Peyer's patch (tissue), 4 donors: ENCODE measurements around the gene TMEFF2. TPM values are rescaled to one million over a fixed set of nuclear protein-coding genes. Genes with fewer than 3 reads are reported as not detected.

Experiments used
- DNase-seq, 3 donors: peaks; one replicate each; pipeline ENCODE4 v3.0.0-alpha.2; 2017 to 2019
- H3K27ac ChIP-seq, 4 donors: fragments of 200-600 bp; sonication (generic); one replicate each; pipeline ENCODE4 v1.5.1; 2016 to 2019
- H3K27me3 ChIP-seq, 2 donors: fragments of 200-600 bp; sonication (generic); one replicate each; pipeline ENCODE4 v1.5.1; 2019
- H3K36me3 ChIP-seq, 3 donors: fragments of 200-600 bp; sonication (generic); one replicate each; pipeline ENCODE4 v1.5.1; 2016 to 2019
- H3K4me1 ChIP-seq, 4 donors: fragments of 200-600 bp; sonication (generic); one replicate each; pipeline ENCODE4 v1.5.1; 2016 to 2019
- H3K4me3 ChIP-seq, 4 donors: fragments of 200-600 bp; sonication (generic); 1 replicate in 3 of 4; 2 replicates in 1 of 4; pipeline ENCODE4 v1.5.1; 2016 to 2019; ENCODE audit warnings: mild to moderate bottlenecking in 1 of 4
- H3K9me3 ChIP-seq, 4 donors: fragments of 200-600 bp; sonication (generic); one replicate each; pipeline ENCODE4 v1.5.1; 2016 to 2019; ENCODE audit warnings: mild to moderate bottlenecking in 1 of 4
- POLR2A ChIP-seq, 2 donors: fragments of 450-650 bp; IDR thresholded peaks; one replicate each; pipeline ENCODE4 v1.5.1; 2017; ENCODE audit warnings: antibody characterized with exemption in 2 of 2, mild to moderate bottlenecking in 2 of 2, moderate library complexity in 2 of 2
- total RNA-seq, 4 donors: library from RNA; depleted of rRNA; stranded (reverse); fragments of >200 nt; gene quantifications; one replicate each; pipeline ENCODE4 v1.1.0, GENCODE V29; 2016
- TF ChIP-seq, protein P1 (sequence below), 6 experiments: fragments of 450-650 bp in 4 of 6; fragments of 200-600 bp in 2 of 6; sonication (generic) in 1 of 6; IDR thresholded peaks; one replicate each; pipeline ENCODE4 v1.5.1; 2017 to 2019; ENCODE audit warnings: antibody characterized with exemption in 6 of 6, mild to moderate bottlenecking in 3 of 6, moderate library complexity in 1 of 6

TMEFF2 gene
- total RNA-seq, 4 donors from 2014 or later: 0.35 to 1.6 (median 0.68) TPM

GRCh38 chr2:191951376-191951775 is 243.4 kb downstream of the TMEFF2 start:
- no peaks in the 10 kb centered on the region for H3K36me3 ChIP-seq
- no peaks in the 10 kb centered on the region for H3K9me3 ChIP-seq
- H3K4me1 ChIP-seq: no peaks in the 10 kb centered on the region
- no peaks in the 10 kb centered on the region for H3K27me3 ChIP-seq
- no peak for TF ChIP-seq POLR2A (IDR thresholded peaks at IDR 0.05)
- TF ChIP-seq, protein P1, sequence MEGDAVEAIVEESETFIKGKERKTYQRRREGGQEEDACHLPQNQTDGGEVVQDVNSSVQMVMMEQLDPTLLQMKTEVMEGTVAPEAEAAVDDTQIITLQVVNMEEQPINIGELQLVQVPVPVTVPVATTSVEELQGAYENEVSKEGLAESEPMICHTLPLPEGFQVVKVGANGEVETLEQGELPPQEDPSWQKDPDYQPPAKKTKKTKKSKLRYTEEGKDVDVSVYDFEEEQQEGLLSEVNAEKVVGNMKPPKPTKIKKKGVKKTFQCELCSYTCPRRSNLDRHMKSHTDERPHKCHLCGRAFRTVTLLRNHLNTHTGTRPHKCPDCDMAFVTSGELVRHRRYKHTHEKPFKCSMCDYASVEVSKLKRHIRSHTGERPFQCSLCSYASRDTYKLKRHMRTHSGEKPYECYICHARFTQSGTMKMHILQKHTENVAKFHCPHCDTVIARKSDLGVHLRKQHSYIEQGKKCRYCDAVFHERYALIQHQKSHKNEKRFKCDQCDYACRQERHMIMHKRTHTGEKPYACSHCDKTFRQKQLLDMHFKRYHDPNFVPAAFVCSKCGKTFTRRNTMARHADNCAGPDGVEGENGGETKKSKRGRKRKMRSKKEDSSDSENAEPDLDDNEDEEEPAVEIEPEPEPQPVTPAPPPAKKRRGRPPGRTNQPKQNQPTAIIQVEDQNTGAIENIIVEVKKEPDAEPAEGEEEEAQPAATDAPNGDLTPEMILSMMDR (IDR thresholded peaks at IDR 0.05): no peak
- no peak overlapping the region for H3K4me3 ChIP-seq
- H3K27ac ChIP-seq: no peak overlapping the region
- no peak for DNase-seq

DNA sequence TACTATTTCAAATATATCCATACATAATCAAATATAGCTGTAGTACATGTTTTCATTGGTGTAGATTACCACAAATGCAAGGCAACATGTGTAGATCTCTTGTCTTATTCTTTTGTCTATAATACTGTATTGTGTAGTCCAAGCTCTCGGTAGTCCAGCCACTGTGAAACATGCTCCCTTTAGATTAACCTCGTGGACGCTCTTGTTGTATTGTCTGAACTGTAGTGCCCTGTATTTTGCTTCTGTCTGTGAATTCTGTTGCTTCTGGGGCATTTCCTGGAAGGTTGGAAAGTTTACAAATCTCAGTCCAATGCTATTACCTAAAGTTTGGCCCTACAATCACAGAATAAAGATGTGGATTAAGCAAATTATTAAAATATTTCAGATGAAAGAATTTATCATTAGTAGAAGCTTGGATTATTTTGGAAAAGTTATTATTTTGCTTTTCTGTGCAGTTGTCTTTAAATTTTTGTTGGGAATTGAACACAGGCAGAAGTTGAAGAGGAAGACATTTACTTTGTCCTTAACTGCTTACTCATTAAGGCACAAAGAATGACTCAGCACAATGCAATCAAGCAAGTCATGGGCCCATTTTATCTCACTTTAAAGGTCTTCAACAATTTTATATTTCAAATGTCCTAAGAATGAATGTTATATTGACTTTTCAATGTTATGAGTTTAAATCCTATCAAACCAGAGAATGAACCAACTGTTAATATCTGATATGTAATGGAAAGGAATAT is 244.4 kb downstream of the TMEFF2 start:
- no peak for TF ChIP-seq POLR2A (IDR thresholded peaks at IDR 0.05)
- TF ChIP-seq, protein P1 (IDR thresholded peaks at IDR 0.05): no peak
- no peak overlapping the region for H3K27ac ChIP-seq

GRCh38 chr2:191947235-191947634 is 247.5 kb downstream of the TMEFF2 start:
- H3K27ac ChIP-seq: no peak overlapping the region
- TF ChIP-seq, protein P1 (IDR thresholded peaks at IDR 0.05): no peak
- no peak for TF ChIP-seq POLR2A (IDR thresholded peaks at IDR 0.05)
- no peaks in the 10 kb centered on the region for H3K27me3 ChIP-seq
- DNase-seq: no peak
- no peaks in the 10 kb centered on the region for H3K36me3 ChIP-seq
- no peak overlapping the region for H3K4me3 ChIP-seq
- H3K9me3 ChIP-seq: no peaks in the 10 kb centered on the region
- H3K4me1 ChIP-seq: no peaks in the 10 kb centered on the region

More for the DNA sequence above, 244.4 kb downstream of the TMEFF2 start:
- no peak overlapping the region for H3K4me3 ChIP-seq
- no peaks in the 10 kb centered on the region for H3K4me1 ChIP-seq
- DNase-seq: no peak
- H3K27me3 ChIP-seq: no peaks in the 10 kb centered on the region
- H3K36me3 ChIP-seq: no peaks in the 10 kb centered on the region
- H3K9me3 ChIP-seq: no peaks in the 10 kb centered on the region

- Histone ChIP-seq H3K9me3 (no peaks in the 10 kb centered on the region), H3K27me3 (no peaks in the 10 kb centered on the region), H3K4me3 (no peak overlapping the region), H3K27ac (no peak overlapping the region), H3K36me3 (no peaks in the 10 kb centered on the region), H3K4me1 (no peaks in the 10 kb centered on the region)
- DNase-seq: no peak
- TF ChIP-seq POLR2A (IDR thresholded peaks at IDR 0.05): no peak
- TF ChIP-seq, protein P1 (IDR thresholded peaks at IDR 0.05): no peak
These were observed 248.1 kb downstream of the TMEFF2 start for GRCh38 chr2:191946471-191947182.

DNA sequence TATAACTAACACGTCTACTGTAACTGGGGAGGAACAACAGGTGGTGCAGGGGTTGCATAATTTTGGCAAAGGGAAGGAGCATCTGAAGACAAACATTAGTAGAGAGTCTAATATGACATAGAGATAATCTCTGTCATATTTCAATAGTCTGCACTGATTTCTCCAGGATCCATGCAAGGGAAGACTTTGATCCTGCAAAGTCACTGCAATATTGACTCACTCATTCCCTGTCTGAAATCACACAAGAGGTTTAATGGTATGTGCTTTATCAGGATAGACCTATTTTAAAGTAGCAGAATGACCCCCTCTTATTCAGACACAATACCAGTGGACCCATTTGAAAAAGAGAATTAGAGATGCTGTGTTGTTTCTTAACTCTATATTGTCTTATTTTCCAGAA is 249.1 kb downstream of the TMEFF2 start:
- Histone ChIP-seq H3K4me1 (no peaks in the 10 kb centered on the region), H3K36me3 (no peaks in the 10 kb centered on the region), H3K27me3 (no peaks in the 10 kb centered on the region), H3K4me3 (no peak overlapping the region), H3K27ac (no peak overlapping the region), H3K9me3 (no peaks in the 10 kb centered on the region)
- no peak for TF ChIP-seq POLR2A (IDR thresholded peaks at IDR 0.05)
- TF ChIP-seq, protein P1 (IDR thresholded peaks at IDR 0.05): no peak
- no peak for DNase-seq
